Calu3 (cell line): ENCODE results near the gene CPLANE1. TPM values are rescaled to one million over a fixed set of nuclear protein-coding genes. Genes with fewer than 3 reads are reported as not detected.

ENCODE experiments used
- BruUV-seq: library from RNA; stranded (reverse); fragments of 400-500 nt; replicated peaks from 2 replicates; lab custom pipeline; 2021; lab: Mats Ljungman, UMichigan
- CTCF ChIA-PET: fragments of 300-600 bp; sonication (Branson Sonifier 250); formaldehyde crosslinking; loops from one replicate; lab custom pipeline; 2022; ENCODE audit warnings: antibody characterized with exemption; lab: Charles Lee
- DNase-seq: peaks from one replicate; pipeline ENCODE4 v3.0.0; 2022
- H3K27ac Mint-ChIP-seq: one replicate; pipeline ENCODE4 v1.8.0; 2022; ENCODE audit warnings: mixed read lengths; ENCODE audit not compliant: unreplicated experiment
- H3K27me3 Mint-ChIP-seq: one replicate; pipeline ENCODE4 v1.8.0; 2022; ENCODE audit warnings: mixed read lengths; ENCODE audit not compliant: unreplicated experiment
- H3K36me3 Mint-ChIP-seq: one replicate; pipeline ENCODE4 v1.8.0; 2022; ENCODE audit warnings: mild to moderate bottlenecking, moderate library complexity, mixed read lengths; ENCODE audit not compliant: insufficient read depth, unreplicated experiment
- H3K4me1 Mint-ChIP-seq: one replicate; pipeline ENCODE4 v1.8.0; 2022; ENCODE audit warnings: mild to moderate bottlenecking, low read depth, mixed read lengths; ENCODE audit not compliant: unreplicated experiment
- H3K4me3 Mint-ChIP-seq: one replicate; pipeline ENCODE4 v1.8.0; 2022; ENCODE audit warnings: mild to moderate bottlenecking, low read depth, moderate library complexity, mixed read lengths; ENCODE audit not compliant: unreplicated experiment
- H3K9me3 Mint-ChIP-seq: one replicate; pipeline ENCODE4 v1.8.0; 2022; ENCODE audit warnings: low read depth, mixed read lengths; ENCODE audit not compliant: unreplicated experiment
- intact Hi-C: fragments of 100-400 bp; cut with micrococcal nuclease; formaldehyde crosslinking; loops from one replicate; pipeline ENCODE4 v1.10.0; 2022; ENCODE audit not compliant: unreplicated experiment
- total RNA-seq: library from RNA; stranded (reverse); gene quantifications from 2 replicates; pipeline ENCODE4 v1.2.3, GENCODE V29; 2022
- TF ChIP-seq, protein P1 (sequence below): fragments of 200-600 bp; IDR thresholded peaks from one replicate; pipeline ENCODE4 v1.8.0; 2022; ENCODE audit warnings: antibody characterized with exemption; ENCODE audit not compliant: unreplicated experiment

The CPLANE1 gene
- total RNA-seq, 1 experiment from 2014 or later = 12.1 TPM

DNA sequence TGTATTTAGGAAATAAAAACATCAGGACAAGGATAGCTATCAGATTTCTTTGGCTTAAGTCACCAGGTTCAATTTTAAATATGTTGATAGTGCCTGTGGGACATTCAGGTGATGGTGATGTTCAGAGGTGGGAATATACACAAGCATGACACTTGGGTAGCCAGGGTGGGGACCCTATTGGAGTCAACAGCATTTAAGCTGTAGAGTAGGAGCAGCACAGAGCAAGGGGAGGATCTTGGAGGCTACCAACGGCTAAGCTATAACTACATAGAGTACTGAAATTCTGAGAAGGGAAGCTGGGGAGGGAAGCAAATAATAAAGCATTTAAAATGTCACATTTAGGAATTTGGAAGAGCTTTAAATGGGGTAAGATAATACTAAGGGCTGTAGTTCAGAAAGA lies 177.7 kb downstream of the CPLANE1 start:
- CTCF ChIA-PET = no interaction called here
- no peak overlapping the region for H3K27ac Mint-ChIP-seq
- intact Hi-C loops = no loop called here

DNA sequence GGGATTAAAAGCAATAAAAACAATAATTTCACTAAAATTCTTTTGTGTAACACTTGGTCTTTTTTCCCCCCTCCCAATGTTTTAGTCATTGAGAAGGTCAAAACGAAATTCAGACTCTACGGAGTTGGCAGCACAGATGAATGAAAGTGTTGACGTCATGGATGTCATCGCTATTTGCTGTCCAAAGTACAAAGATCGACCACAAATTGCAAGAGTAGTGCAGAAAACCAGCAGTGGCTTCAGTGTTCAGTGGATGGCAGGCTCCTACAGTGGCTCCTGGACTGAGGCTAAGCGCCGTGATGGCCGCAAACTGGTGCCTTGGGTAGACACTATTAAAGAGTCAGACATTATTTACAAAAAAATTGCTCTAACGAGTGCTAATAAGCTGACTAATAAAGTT lies 184.7 kb downstream of the CPLANE1 start:
- intact Hi-C loops = no loop called here
- H3K27me3 Mint-ChIP-seq = no peaks in the 10 kb centered on the region
- no peak for DNase-seq

More for the DNA sequence above, 177.7 kb downstream of the CPLANE1 start:
- DNase-seq = no peak
- Mint-ChIP-seq H3K4me3 (no peak overlapping the region), H3K27me3 (no peaks in the 10 kb centered on the region), H3K9me3 (no peaks in the 10 kb centered on the region), H3K36me3 (no peaks in the 10 kb centered on the region), H3K4me1 (no peaks in the 10 kb centered on the region)
- TF ChIP-seq, protein P1, sequence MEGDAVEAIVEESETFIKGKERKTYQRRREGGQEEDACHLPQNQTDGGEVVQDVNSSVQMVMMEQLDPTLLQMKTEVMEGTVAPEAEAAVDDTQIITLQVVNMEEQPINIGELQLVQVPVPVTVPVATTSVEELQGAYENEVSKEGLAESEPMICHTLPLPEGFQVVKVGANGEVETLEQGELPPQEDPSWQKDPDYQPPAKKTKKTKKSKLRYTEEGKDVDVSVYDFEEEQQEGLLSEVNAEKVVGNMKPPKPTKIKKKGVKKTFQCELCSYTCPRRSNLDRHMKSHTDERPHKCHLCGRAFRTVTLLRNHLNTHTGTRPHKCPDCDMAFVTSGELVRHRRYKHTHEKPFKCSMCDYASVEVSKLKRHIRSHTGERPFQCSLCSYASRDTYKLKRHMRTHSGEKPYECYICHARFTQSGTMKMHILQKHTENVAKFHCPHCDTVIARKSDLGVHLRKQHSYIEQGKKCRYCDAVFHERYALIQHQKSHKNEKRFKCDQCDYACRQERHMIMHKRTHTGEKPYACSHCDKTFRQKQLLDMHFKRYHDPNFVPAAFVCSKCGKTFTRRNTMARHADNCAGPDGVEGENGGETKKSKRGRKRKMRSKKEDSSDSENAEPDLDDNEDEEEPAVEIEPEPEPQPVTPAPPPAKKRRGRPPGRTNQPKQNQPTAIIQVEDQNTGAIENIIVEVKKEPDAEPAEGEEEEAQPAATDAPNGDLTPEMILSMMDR = no peak
- BruUV-seq = no TSS peak

DNA sequence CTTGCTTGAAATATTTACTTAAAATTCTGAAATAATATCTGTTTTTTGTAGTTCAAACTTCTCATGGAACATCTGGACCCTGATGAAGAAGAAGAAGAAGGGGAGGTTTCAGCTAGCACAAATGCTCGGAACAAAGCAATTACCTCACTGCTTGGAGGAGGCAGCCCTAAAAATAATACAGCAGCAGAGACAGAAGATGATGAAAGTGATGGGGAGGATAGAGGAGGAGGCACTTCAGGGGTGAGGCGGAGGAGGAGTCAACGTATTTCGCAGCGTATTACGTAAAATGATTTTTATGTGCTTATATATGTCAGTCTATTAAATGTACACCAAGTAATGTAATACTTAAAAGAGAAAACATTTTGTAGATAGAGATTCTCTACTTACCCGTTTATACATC lies 185.4 kb downstream of the CPLANE1 start:
- TF ChIP-seq, protein P1 = no peak
- Mint-ChIP-seq H3K4me1 (no peaks in the 10 kb centered on the region), H3K27ac (no peak overlapping the region), H3K4me3 (no peak overlapping the region), H3K27me3 (no peaks in the 10 kb centered on the region), H3K36me3 (peaks cover 13% of the 10 kb centered on the region), H3K9me3 (no peaks in the 10 kb centered on the region)
- CTCF ChIA-PET = no interaction called here
- BruUV-seq = TSS peak; percentile 25
- no peak for DNase-seq
- intact Hi-C loops = no loop called here

More for the DNA sequence above, 184.7 kb downstream of the CPLANE1 start:
- BruUV-seq = no TSS peak
- no peaks in the 10 kb centered on the region for H3K4me1 Mint-ChIP-seq
- no peaks in the 10 kb centered on the region for H3K9me3 Mint-ChIP-seq
- CTCF ChIA-PET = no interaction called here
- H3K27ac Mint-ChIP-seq = no peak overlapping the region
- peaks cover 11% of the 10 kb centered on the region for H3K36me3 Mint-ChIP-seq
- no peak overlapping the region for H3K4me3 Mint-ChIP-seq
- TF ChIP-seq, protein P1 = no peak

DNA sequence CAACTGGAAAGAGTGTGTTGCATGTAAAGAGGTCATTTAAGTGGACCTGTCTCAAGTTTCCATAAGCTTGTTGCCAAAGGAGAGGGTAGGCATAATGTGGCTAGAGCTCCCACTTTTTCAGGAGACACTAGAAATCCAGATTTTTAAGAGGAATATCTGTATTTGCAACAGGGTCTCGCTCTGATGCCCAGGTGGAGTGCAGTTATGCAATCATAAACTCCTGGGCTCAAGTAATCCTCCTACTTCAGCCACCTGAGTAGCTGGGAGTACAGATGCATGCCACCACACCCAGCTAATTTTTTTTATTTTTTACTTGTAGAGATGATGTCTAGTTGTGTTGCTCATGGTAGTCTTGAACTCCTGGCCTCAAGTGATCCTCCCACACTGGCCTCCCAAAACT lies 189.1 kb downstream of the CPLANE1 start:
- Mint-ChIP-seq H3K36me3 (peaks cover 15% of the 10 kb centered on the region), H3K4me3 (no peak overlapping the region), H3K9me3 (no peaks in the 10 kb centered on the region), H3K27ac (no peak overlapping the region), H3K27me3 (no peaks in the 10 kb centered on the region), H3K4me1 (no peaks in the 10 kb centered on the region)
- TF ChIP-seq, protein P1 = no peak
- DNase-seq = no peak
- CTCF ChIA-PET = no interaction called here
- BruUV-seq = no TSS peak
- intact Hi-C loops = no loop called here
